AG08395 (cell line): Measurements from ENCODE around the gene RAD51B.

Source experiments
- DNase-seq: peaks from one replicate; pipeline ENCODE4 v3.0.0; 2012; ENCODE audit warnings: mixed read lengths, low spot score

RAD51B gene

DNA sequence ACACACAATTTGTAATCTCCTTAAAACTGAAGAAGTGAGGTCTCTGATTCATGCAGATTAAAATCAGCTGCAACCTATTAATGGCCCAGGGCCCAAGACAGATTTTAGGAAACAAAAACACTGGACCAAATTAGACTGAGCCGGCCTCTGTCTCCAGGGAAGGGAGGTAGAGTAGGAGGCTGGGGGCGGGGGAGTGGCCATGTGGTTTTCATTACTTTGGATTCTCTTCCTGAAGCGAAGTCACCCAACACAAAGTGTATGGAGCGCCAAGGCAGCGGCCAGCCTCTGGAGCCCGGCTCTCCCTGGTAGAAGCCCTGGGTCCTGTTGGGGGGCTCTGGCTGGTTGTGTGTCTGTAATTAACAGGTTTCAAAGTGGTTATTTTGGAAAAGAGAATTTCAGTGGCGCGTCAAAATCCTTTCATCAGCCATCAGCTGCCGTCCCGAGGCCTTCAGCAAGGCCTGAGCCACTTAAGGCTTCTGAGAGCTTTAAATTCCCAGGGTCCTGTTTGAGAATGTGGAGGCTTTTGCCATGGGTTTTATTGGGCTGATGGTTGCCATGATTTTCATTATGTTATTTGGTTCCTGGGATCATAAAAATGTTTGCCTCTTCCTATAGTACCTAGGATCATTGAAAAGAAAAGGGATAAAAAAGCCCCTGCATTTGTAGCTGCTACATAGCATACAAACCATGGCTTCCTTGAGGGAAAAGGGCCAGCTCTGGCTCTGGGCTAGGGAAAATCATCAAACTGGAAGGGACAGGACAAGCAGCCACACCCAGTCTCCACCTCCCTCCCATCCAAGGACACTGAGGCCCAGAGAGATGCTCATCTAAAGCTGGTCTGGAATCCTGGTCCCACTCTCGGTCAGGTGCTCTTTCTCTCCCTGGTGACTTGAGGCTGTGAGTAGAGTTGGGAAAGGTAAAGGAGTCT is 690.9 kb downstream of the RAD51B start:
- peak; percentile 86 for DNase-seq

DNA sequence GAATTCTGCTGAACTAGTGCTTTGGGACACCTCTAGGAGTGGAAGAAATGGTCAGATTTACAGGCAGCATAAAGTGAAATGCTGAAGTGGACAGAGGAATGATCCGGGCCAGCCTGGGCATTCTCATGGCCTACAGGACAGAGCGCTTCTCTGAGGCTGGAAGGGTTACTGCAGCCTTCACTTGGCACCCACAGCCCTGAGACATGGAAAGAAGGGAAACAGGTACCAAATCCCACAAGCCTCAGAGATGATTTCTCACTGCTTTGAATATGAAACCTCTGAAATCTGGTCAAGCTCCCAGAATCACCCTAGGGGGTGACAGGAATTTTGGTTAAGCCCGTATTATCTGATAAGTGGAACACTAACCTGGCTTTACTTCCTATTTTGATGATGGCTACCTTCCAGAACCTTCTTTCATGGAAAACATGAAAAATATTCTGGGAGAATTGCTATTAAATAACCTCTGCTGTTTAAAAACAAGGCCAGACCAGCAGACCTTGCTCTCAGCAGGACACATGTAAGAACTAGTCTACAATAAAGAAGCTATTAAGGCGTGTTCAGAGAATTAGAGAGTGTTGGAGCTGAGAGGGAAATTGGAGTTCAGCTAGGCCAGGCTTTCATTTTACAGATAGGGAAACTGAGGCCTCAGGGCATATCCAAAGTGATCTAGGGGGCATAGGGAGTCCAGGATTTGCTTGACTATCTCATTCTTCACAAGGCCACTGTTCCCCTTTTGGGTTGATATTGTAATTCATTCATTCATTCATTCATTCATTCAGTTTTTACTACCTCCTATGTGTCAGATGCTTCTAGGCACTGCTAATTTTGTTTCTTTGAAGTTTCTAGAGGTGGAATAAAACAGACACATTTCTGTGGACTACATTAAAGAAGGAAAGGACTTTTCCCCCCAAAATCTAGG is 691.8 kb downstream of the RAD51B start:
- DNase-seq: no peak

DNA sequence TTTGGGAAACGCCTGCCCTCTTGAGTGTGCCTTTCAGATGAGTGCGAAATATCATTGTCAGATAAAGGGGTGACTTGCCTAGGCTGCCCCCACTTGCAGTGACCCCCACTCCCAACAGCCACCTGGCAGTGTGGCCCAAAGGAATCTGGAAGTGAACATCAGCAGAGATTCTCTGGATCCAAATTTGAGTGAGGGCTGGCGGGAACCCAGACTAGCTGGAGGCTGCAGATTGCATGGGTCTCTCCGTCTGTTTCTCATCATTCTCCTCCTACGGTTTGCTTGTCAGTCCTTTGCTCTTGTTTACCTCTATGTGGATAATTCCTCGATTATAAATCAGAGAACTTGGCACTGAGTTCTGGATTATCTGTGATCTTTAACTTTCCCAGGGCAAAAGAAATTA is 692.5 kb downstream of the RAD51B start:
- no peak for DNase-seq

DNA sequence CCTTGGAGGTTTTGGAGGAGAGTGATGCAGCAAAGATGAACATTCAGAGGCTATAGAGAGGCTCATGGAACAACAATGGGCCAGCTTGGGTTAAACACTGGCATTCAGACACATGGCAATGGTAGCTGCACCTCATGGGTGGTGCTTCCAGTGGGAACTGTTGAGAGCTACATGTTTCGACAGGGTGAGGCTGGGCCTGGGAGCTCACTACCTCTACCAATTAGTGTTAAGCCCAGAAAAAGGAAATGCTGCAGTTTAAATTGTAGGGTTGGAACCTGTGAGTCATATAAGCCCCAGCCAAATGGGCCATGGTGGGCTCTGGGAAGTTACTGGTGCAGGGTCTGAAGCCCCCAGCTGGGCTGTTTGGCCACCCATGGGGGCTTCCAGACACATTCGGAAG is 693.6 kb downstream of the RAD51B start:
- no peak for DNase-seq

DNA sequence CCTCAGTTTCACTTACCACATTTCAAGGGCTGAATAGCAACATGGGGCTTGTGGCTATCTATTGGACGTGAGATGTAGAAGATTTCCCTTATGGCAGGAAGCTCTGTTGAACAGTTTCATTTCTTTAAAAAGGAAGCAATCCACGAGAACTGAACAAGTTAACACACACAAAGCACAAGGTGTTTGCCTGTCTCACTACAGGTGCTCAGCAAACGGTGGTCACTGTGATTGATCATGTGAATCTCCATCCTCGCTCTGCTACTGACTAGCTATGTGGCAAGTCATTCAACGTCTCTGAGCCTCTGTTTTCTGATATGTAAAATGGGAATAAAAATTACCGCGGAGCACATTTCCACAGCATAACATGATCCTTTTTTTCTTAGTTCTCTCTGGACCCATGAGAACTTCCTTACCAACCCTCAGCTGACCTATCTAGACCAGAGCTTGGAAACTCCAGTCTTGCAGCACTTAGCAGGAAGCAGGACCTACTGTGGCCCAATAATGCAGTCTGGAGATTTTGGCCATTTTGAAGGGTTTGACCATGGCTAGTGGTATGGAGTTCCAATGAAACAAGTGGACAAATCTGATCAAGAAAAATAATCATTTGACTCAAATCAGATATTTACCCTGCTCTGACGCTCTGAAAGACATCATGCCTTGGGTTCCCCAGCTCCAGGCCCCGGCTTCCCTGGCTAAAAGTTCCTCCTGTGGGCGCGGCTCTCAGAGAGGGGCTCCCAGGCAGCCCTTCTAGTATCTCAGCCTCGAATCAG is 694.4 kb downstream of the RAD51B start:
- DNase-seq: no peak

DNA sequence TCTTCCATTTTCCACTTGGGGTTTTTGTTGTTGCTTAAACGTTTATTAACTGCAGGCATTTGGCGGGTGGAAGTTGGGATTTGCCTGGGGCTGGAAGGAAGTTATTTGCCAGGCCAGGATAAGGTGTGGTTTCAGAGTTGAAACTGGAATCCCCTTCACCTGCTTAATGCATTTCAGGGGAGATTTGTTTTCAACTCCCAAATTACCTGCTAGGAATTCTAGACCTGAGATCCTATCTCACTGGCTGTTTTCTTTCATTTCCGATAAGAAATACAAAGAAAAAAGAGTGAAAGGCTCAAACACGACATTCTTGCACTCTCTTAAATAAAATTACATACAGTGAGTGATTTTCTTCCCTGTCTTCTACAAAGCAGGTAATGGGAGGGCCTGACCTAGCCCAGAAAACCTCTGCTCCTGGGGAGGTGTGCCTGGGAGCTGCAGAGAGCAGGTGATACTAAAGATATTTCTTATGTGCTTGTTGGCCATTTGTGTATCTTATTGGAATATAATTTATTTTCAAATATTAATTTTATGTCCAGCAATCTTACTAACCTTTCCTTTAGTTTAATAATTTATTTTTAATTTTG is 695.1 kb downstream of the RAD51B start:
- no peak for DNase-seq

DNA sequence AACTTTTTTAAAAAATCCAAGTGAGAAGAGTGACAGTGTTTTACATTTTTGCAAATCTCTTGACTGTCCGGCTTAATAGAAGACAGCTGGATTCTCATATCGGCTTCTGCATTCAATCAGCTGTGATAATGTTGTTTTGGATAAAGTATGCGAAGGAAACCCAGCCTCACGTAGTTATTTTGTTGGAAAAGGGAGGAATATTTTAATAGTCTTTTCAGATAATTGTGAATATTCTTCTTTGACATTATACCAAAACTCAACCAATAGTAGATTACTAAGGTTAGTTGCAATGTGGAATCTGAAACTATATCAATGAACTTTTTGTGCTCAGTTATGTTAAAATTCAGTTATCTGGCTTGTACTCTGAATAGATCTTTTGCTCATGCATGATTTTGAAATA is 696.8 kb downstream of the RAD51B start:
- DNase-seq: no peak

DNA sequence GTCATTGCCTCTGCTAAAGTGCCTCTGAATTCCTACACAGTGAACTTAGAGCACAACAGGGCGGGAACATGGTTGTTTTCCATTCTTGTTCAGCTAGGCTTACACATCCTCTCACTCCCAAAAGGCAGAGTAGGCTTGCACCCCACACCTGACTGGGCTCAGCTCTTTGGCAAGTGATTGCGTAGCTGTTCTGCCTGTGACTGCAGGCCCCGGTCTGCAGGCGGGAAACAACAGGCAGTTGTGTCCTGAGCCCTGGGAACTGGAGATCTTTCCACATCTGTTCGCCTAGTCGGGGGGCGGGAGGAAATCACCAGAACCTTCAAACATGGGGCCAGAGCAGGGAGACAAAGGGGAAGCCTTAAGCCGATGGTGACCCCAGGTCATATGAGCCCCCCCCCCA is 698.6 kb downstream of the RAD51B start:
- no peak for DNase-seq

DNA sequence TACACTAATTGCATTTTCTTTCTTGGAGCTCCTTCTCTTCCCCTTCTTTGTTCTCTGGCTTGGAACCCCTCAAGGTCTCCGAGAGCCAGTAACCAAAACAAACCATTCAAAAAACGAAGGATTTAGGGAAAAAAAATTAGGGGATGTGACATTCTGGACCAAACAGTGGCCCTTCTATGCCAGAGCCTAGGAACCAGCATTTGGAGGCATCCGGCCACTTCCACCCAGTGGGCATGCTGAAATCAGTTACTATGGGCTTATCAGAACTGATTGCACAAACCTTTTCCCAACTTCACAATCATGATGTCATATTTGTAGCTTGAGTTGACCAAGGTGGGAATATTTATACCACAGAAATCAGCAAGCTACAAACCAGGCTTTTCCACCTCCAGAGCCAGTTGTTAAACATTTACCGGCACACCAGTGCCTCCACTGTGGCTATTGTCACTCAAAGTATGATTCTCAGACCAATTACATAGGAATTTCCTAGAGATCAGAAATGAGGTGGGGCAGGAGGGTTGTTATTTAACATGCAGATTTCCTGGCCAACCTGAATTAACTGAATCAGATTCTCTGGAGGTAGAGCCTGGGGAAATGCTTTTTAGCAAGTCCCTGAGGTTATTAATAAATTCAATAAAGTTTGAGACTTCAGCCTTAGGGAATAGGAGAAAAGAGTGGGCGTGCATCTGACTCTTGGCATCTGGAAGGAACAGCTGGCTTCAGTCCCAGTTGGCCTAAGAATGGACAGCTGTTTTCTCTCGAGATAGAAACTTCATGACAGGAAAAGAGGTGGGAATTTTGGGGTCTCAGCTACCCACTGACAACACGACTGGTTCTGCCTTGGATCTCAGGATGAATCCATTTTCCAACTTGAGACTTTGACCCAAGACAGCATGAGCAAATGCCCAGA is 699.4 kb downstream of the RAD51B start:
- DNase-seq: no peak

DNA sequence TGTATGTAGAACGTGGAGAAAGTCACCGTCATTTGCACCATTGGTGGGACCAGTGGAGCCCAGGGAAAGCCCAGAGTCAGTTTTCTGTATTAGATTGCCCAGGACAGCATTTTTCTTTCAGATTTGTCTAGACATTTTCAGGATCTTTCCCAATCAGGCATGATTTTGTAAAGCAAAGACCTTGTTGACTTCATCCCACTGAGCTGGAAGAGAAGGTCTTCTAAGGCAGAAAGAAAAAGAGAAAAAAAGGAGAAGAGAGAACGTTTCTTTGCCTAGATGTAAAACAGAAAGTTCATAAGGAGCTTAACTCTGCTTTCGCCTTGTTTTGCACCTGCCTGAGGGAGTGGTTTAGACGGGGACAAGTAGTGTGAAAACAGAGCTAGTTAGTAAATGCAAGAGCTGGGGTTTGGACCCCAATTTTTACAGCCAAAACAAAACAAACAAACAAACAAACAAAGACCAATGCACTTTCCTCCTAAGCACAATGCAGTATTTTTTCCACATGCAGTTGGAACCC is 700.1 kb downstream of the RAD51B start:
- no peak for DNase-seq

DNA sequence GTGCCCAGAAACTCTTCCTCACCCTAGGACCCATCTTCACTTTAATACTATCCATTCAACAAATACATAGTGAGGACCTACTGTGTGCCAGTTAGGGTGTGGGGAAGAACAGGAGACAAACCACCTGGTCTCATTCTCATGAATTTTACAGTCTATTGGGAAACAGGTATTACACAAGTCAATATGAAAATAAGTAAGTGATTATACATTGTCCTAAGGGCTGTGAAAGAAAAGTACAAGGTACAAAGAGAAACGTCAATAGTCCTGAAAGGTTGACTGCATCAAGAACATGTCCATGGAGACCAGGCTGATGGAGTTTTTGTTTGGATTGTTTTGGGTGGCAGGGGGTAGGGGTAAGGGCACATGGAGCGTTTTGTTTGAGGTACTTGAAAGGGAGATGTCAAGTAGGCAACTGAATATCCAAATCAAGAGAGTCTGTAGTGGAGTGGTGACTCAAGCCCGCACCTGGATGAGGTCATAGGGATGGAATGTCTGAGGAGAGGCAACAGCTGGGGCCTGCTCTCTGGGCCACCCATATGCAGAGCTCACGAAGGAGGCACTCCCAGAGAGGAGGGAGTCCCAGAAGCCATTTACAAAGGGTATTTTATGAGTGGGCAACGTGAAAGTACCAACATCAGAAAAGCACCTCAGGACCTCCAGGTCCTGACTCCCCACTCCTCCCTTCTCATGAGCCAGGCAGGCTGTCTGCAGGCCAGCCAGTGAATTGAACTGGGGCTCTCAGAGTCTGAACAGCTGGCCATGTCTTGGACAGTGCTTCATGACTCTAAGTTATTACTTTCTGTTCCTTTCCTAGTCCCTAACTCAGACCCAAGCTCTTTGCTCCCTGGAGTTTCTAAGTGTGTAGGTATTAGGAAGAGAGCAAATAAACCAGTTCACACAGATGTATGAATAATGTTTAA is 701.3 kb downstream of the RAD51B start:
- no peak for DNase-seq

DNA sequence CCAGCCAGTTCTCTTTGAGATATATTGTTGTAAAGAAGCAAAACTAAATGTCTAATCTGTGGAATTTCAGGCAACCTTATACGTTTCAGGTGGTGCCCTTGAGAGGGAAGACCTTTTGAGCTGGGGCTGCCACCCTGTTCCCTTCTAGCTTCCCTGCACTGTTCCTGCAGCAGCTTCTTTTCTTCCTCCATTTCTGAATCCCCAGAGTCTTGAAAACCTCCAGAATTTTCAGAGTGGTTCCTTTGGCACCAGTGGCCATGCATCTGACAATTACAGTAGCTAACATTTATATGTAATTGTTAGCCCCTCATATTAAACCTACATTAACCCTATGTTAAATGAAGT is 702.0 kb downstream of the RAD51B start:
- DNase-seq: no peak

DNA sequence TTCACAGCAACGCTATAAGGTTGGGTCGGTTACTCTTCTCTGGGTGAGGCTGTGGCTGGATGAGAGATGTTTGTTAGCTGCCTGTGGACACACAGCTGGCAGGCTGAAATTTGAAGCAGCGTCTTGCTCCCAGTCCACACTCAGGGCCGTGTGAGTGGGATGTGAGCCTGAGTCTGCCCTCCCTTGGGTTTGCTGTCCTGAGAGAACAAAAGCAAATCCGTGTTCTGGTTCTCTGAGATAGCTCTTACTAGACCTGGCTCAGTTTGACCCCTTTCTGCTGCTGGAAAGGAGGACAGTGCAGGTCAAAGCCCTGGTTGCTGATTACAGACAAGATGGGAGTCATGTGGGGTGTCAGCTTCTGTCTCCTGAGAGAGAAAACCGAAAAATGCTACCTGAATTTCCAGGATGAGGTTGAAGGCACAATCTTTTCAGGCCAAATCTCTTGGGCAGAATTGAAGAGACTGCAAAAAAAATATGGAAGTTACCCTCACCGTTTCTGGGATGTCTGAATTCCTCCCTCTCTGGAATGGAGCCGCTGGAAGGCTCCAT is 702.5 kb downstream of the RAD51B start:
- DNase-seq: no peak

DNA sequence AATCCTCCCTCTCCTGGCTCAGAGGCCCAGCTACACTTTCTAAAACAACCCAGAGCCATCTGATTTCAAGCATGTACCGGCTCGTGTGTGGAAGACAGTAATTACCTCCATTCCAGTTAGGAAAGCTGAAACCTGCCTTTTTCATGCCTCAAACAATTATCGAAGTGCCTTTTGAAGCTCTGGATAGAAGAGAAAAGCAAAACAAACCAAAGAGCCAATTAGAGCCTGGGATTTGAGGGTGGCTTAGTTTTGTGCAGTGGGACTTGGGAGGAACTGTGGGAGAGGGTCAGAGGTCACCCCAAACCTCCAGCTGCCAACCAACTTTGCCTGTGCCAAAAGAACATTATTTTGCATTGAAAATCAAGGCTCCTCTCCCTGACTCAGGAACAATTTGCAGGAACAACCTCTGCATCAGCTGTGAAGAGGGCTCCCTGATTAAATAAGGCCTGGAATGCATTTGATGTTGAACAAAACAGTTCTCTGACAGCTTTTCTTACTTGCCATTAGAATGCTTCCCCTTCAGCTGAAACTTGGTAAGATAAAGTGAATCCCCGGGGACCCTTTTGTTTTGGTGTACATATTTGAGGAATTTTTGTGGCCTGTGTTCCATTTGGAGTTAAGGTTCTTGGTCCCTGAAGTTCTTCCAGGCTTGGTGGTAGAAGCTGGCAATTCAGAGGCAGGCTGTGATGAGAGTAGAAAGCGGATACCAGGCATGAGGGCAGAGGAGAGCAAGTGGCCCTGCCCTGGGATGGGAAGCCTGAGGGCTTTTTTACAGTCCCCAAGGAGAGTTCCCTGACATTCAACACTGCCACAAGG is 703.1 kb downstream of the RAD51B start:
- DNase-seq: no peak

DNA sequence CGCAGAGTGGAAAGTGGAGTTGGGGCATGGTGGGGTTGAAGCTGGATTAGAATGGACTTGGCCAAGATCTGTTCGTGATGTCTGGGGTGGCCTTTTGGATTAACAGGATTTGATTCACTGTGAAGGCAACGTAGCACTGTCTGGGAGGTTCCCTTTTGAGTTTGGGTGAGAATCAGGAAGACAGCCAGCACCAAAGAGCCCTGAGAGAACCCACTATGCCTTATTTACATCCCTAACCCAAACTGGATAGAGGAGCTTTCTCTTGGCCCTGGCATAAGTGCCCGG is 703.7 kb downstream of the RAD51B start:
- DNase-seq: no peak

DNA sequence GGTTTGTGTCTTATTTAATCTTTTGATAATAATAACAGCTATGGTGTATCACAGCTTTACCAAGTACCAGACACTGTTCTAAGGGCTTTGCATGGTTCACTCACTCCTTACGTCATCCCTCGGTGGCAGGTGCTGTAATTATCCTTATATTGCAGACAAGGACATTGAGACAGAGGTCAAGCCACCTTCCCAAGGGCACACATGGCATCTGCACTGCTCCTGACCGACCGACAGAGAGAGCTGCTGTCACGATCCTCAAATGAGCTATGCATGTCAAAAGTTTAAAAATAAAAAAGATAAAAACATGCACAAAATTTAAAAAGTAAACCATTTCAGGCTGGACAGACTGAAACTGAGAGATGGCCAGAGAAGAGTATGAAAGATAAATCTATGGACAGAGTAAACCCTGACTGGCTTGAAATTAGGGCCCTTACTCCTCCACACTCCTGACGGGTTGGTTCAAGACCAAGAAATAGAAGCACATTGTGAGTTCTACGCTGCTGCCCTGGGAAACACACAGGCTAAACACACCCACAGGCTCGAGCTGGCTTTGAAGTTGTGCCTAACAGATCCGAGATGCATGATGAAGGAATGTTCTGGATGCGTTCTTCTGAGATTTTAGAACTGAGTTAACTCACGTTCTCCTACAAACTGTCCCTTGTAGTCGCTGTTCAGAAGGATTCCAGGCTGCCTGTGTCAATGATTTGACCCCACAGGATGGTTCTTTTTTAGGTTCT is 704.6 kb downstream of the RAD51B start:
- DNase-seq: peak; percentile 71

DNA sequence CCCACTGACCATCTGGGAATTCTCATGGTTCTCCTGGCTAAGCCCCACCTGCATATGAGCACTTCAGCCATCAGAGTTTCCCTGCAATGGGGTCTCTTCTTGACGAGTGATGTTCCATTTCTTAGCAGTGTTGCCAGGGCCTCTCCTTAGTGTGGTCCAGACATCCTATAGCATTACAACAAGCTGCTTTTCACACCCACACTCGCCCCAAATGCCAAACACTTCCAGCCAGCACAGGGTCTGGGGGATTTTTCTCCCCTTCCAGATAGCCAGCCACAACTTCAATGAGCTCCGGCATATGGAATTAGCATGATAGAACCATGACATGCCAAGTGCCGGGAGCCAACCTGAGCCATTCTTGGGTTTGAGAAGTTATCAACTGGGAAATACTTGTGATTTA is 705.9 kb downstream of the RAD51B start:
- no peak for DNase-seq
